ENCODE results near the gene KRT6A.

DNA sequence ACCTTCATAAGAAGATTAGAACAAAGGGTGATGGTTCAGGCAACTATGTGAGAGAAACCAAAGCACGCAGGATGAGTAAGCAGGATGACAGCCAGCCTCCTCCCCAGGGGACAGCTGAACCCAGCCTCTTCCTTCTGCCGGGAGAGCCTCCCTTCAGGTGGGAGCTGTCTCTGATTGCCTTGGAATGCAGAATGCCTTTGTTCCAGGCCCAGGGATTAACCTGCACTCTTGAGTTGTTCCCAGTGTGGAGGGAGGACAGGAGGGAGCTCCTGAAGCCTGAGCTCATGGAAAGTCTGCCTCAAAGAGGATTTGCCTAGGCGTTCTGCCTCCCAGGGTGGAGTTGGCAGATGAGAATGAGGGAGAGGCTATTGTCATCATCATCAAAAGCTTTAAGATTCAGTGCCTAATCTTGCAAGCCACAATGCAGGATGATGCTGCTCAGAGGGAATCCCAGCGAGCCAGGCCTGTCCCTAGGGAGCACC is 3.6 kb upstream of the KRT6A start:
- TF ChIP-seq POLR2A (IDR thresholded peaks at IDR 0.05; ENCODE audit: low read length) (no peak), GATA1 (IDR thresholded peaks at IDR 0.05; ENCODE audit: low read depth, low read length) (no peak)

Measured in erythroblast (primary cell).